HTR-8/SVneo (cell line): ENCODE measurements around the gene KCNK13.
"Not testable (repeated sequence)": the region's sequence is repeated elsewhere in the genome, so short reads cannot be mapped to it uniquely, and the experiment has no call there.

Experiments
- DNase-seq: peaks from one replicate; pipeline ENCODE4 v3.0.0; 2011; ENCODE audit warnings: low spot score, mixed read lengths; ENCODE audit not compliant: insufficient read length
- FAIRE-seq: peaks from 2 replicates; lab custom pipeline; 2011; peaks lifted over from hg19 to GRCh38; lab: Jason Lieb, UNC

Gene KCNK13

DNA sequence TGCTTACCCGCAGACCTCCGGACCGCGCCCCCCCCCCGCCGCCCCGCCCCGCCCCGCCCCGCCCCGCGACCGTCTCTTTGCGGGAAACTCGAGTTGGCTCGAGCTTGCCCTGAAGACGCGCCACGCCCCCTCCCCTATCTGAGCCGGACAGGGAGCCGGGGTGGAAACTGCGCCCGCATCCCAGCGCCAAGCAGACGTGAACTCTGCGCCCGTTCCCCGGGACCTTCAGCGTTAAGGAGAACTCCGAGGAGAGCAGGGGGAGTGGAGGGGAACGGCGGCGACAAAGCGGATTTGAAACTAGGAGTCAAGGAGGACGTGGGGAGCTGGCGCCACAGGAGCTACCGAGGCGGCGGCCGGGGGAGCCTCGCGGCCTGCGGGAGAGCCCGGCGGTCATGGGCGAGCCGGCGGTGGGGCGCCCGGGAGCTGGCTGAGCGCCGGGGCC lies at the start of gene KCNK13:
Gene KCNK13 (plus strand): TSS at position 310 of the 442 bp plus-strand sequence. CDS start 212 bp downstream, outside the sequence.
- no peak for FAIRE-seq

DNA sequence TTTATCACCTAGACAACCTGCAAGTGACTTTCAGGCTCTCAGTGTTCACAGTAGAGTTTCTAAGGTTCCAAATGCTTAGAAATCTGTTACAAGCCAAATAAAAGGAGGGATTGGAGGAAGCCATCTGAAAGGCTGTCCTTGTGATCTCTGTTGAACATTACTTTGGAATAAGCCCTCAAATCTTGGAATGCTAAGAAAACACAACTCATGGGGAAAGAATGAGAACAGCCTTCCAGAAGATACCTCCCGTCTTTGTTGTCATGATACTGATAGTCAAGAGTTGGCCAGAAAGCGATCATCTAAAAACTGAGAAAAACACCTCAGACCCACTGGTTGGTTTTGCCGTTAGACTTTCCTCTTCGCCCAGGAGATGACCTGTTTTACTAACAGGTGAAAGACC lies 44.4 kb upstream of the KCNK13 start:
- DNase-seq (no peak), FAIRE-seq (no peak)

More for the DNA sequence above, at the start of gene KCNK13:
- no peak for DNase-seq

DNA sequence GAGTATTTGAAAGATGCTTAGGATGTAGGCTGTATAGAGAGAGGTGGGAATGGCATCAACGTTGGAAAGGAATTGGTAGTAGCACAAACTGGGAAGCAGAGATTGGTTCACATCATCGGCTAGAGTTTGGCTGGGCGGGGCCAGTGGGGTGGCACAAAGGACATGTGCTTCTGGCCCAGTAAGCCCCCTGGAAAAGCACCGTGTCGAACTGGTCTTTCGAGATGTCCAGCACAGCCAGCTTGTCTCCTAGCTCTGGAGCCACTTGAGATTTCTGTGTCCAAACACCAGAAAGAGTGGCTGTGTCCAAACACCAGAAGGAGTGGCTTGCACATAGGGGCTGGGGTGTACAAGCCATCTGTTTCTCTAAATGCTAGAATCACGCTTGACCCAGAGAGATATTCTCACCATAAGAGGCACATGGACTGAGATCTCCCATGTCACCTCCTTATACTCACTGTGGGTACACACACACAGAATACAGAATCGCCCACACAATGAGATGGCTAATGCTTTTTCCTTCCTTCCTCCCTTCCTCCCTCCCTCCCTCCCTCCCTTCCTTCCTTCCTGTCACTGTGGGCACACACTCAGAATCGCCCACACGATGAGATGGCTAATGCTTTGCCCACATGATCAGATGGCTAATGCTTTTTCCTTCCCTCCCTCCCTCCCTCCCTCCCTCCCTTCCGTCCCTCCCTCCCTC lies 41.8 kb upstream of the KCNK13 start:
- no peak for DNase-seq
- no peak for FAIRE-seq

DNA sequence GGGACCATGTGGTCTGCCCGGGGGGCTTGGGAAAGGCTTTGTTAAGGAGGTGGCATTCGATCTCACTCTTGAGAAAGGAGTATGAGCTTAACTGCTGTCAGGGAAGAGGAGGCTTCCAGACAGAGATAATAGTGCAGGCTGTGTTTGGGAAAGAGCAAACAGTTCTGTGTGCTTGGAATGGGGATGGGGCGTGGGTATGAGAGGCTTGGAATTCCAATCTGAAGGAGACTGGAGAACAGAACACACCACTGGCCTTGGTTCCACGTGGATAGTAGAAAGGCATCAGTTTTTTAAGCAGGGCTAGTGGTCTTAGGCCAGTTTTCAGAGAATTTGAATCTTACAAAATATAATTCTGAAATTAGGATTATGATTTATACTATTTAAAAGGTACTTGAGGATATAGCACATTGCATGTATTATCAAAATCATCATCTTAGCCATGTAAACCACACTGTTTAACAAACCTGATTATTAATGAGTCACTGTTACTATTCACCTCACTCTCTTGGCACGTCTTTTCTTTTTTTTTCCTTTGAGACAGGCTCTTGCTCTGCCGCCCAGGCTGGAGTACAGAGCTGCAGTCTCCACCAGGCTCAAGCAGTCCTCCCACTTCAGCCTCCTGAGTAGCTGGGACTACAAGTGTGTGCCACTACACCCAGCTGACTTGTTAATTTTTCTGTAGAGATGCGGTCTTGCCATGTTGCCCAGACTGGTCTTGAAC lies 38.5 kb upstream of the KCNK13 start:
- FAIRE-seq (no peak), DNase-seq (no peak)

DNA sequence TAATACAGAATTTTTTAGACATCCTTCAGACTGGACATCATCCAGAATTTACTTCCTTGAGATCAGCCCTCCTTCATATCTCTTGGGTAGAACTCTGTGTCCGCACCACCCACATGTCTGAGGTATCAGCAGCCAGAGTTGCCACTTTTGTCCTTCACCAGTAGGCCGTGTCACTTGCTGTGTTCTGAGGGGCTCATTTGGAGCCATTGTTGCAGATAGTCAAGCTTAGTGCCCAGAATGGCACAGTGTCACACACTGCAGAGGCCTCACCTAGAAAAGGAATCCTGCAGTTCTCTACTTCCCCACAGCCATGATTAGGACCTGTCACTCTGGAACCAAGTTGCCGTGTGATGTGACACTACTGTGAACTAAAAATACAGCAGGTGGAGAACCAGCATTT lies 36.9 kb upstream of the KCNK13 start:
- FAIRE-seq (no peak), DNase-seq (no peak)

DNA sequence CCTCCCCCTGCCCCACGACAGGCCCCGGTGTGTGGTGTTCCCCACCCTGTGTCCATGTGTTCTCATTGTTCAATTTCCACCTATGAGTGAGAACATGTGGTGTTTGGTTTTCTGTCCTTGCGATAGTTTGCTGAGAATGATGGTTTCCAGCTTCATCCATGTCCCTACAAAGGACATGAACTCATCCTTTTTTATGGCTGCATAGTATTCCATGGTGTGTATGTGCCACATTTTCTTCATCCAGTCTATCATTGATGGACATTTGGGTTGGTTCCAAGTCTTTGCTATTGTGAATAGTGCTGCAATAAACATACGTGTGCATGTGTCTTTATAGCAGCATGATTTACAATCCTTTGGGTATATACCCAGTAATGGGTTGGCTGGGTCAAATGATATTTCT lies 35.2 kb upstream of the KCNK13 start:
- DNase-seq, FAIRE-seq: not testable (repeated sequence)

DNA sequence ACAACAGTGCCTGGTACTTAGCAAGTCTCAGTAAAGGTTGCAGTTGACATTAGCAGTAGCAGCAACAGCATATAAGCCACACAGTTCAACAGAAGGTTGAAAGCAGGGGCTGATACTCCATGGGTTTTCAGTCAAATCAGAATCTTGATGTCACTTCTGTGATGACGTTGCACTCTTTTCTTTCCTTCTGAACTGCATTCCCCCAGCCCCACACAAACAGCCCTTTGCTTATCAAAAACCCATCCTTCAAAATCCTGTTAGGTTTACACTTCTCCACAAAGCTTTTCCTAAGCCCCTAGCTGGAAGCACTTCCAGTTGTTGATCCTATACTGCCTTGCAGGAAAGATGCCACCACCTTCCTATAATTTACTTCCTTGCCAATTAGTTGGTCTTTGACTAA lies 34.0 kb upstream of the KCNK13 start:
- no peak for FAIRE-seq

DNA sequence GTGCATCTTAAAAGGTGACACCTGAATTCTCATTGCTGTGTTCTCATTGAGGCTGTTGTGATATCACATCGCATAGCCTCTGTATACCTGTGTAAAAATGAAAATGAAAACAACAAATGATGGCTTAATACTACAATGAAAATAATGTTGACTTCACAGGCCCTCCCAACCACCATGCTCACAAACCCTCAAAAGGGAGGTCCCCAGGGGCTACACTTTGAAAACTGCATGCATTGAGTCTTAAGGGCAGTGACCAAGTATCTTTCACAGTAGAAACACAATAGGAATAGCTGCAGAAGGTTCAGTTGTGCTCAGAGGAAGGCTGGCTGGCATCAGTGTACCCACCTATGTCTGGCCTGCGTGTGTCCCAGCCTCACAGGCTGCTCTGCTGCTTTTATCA lies 27.6 kb upstream of the KCNK13 start:
- FAIRE-seq (no peak), DNase-seq (no peak)

More for the DNA sequence above, 34.0 kb upstream of the KCNK13 start:
- DNase-seq = no peak

DNA sequence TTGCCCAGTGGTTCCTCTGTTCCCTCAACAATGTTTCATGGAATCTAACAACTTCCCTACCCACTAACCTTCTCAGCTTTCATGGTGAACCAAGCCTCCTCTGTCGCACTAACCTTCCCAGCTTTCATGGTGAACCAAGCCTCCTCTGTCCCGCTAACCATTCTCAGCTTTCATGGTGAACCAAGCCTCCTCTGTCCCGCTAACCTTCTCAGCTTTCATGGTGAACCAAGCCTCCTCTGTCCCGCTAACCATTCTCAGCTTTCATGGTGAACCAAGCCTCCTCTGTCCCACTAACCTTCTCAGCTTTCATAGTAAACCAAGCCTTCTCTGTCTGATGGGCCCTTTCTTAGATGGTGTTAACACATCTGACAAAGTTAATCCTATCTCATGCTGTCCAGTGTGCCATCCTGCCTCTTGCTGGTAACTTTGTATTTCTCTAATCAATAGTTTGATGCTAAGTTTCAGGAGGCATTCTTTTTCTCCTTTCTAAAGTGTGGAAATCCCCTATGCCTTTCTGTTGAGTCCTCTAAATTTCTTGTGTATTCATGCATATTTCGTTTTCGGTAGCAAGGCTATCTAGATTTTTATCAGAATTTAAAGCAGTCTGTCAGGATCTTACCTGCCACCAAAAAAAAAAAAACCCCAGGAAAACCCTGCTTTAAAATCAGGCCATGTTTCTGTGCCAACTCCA lies 26.8 kb upstream of the KCNK13 start:
- FAIRE-seq (no peak), DNase-seq (no peak)

DNA sequence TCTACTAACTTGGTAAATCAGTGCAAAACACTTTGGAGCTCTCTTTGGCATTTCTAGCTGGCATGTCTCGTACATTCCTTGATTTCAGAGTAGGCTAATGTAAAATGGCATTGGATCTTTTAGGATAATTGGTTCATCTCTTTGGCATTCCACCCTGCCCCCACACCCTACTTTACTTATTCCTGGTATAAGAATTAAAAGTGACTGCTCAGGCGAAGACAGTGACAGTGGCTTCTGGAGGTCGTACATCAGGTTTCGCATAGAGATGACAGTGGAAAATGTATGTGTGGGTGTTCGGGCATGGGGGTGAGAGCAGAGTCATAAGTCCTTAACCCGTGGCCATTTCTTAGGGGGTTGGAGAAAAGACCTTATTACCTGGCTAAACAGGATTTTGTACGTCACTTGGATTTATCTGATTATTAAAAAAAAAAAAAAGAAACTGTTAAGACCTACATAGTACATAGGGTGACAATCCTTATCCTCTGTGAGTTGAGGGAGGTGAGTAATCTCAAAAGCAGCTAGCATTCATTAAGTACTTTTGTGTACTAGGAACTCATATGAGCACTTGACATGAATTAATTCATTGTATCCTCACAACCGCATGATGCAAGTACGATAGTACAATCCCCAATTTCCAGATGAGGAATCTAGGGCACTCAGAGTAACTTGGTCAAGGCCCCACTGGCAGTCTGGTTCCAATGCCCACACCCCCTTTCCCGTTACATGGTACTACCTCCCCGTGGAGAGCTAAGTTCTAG lies 22.4 kb upstream of the KCNK13 start:
- FAIRE-seq = no peak
- no peak for DNase-seq

DNA sequence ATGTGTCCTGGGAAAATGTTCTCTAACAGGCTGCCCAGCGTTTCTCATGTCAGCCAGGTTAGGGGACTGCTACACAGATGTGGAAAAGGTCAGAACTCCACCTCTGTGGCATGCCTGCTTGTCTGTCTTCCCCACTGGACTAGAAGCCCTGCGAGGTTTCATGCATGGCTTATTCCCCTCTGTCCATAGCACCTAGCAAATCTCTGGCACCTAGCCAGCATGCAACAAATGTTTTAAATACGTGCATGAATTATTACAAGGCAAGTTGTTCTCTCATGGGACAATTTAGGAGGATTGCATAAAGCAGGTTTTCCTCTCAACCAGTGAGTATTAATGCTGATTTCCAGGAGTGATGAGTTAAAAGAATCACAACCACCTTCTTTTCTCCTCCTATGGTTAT lies 21.4 kb upstream of the KCNK13 start:
- FAIRE-seq (no peak), DNase-seq (no peak)

DNA sequence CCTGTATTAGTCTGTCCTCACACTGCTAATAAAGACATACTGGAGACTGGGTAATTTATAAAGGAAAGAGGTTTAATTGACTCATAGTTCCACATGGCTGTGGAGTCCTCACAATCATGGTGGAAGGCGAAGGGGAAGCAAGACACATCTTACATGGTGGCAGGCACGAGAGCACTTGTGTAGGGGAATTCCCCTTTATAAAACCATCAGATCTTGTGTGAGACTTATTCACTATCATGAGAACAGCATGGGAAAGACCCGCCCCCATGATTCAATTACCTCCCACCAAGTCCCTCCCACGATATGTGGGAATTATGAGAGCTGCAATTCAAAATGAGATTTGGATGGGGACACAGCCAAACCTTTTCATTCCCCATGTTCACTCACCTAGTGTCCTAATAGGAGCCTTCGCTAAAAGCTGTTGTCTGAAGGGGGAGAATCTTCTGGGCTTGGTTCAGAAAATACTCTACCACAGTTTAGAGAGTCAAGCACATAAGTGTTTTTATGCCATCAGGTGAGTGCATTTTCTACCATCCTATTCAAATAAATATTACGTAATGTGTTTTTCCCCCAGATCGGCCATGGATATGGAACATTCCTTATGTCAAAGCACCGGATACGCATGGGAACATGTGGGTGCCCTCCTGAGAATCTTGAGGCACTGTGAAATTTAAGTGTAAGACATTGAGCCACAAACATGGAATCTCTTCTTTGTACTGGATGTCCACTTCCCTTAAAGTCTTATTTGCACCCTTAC lies 19.1 kb upstream of the KCNK13 start:
- DNase-seq = no peak
- no peak for FAIRE-seq

DNA sequence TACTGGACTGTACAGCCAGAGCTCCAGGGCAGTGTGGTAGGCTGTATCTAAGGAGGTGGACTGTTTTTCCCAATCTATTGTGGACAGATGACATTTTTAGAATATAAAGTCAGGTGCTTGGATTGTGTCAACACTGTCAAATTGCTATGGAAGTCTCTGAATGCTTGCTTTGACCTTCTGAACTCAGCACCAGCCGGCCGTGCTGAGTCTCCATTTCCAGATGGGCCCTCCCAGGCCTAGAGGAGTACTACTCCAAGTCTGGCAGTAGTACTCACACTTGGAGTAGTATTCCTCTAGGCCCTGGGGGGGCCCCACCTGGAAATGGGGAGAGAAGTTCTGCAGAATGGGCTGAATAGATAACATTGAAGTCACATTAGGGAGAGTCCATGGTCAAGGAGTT lies 16.2 kb upstream of the KCNK13 start:
- no peak for FAIRE-seq

DNA sequence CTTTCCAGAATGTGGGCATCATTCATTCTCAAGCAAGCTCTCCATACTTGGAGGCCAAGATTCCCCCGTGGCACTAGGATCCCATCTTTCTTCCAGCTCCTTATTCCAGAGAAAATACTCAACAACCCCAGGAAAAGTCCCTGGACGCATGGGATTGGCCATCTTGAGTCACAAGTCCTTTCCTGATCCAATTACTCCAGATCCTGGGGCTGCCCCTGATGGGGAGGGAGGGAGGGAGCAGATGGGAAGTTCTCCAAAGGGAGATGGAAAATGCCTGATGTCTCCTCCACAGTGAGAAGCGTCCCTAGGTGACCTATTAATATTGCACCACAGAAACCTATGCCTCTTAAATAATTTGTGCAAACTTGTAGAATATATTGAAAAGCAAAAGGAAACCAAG lies 12.4 kb upstream of the KCNK13 start:
- FAIRE-seq = no peak
- no peak for DNase-seq

More for the DNA sequence above, 16.2 kb upstream of the KCNK13 start:
- DNase-seq = no peak

DNA sequence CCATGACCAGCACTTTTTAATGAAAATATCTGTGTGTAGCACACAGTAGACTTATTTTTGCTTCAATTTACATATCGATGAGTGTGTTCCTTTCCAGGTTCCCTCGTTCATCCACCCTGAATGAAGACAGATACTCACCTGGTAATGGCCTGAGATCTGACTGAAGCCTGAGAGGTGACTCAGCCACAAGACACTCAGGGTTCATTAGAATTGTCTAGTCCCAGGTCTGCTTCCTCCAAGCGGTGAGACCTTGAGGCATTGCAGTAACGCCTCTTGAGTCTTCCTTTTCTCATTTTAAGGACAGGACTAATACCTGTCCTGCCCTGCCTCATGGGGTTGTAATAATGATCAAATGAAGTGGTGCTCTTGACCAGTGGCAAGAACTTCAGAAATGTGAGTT lies 11.5 kb upstream of the KCNK13 start:
- FAIRE-seq (no peak), DNase-seq (no peak)

DNA sequence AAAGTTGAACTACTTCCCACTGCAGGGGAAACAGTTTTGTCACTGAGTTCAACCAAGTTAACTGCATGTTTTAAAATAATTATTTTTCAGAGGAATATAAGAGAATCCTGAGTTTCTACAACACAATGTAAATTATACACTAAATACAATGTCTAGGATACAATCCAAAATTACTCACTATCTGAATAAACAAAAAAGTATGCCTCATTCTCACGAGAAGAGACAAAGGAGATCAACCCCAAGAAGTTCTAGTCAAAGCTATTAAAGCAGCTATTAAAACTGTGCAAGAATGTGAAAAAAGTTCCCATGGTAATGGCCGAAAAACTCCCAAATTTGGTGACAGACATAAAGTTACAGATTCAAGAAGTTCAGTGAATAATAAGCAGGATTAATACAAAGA lies 8.8 kb upstream of the KCNK13 start:
- no peak for DNase-seq

DNA sequence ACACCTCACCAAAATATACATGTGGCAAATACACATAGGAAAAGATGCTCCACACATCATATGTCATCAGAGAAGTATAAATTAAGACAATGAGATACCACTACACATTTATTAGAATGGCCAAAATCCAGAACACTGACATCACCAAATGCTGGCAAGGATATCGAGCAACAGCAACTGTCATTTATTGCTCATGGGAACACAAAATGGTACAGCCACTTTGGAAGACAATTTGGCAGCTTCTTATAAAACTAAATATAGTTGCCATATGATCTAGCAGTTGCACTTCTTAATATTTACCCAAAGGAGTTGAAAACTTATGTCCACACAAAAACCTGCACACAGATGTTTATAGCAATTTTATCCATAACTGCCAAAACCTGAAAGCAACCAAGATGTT lies 7.0 kb upstream of the KCNK13 start:
- FAIRE-seq = no peak
- no peak for DNase-seq

More for the DNA sequence above, 8.8 kb upstream of the KCNK13 start:
- no peak for FAIRE-seq

DNA sequence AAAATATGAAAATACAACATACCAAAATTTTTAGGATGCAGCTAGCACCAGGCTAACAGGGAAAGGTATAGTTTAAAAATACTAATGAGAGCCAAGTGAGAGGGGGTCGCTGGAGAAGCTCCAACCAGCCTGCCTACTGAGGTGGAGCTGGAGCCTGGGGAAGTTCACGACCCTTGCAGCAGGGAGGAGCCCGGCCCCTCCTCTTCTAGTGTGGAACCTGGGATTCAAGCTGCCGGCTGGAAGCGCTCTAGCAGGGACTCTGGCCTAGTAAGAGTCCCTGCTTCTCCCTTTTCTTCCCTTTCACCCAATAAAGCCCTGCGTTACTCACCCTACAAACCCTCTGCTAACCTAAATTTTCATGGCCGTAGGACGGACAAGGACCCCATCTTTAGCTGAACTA lies 5.0 kb upstream of the KCNK13 start:
- FAIRE-seq (no peak), DNase-seq (no peak)

DNA sequence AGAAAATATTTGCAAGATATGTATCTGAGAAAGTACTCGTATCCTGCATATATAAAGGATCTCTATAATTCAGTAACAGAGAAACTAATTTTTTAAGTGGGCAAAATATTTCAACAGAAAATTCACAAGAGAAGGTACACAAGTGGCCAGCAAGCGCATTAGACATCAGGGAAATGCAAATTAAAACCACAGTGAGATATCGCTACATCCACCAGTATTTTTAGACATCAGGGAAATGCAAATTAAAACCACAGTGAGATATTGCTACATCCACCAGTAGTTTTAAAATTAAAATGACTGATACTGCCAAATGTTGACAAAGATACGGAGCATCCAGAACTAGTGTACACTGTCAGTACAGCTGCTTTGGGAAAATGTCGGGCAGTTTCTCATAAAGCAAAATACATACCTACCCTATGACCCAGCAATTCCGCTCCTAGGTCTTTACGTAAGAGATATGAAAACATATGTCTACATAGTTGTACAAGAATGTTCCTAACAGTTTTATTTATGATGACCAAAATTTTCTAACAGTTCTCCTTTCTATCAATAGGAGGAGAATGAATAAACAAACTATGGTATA lies 2.8 kb upstream of the KCNK13 start:
- no peak for FAIRE-seq
- DNase-seq = no peak
